ENCODE measurements around the gene TNS4.

- TF ChIP-seq CTCF (IDR thresholded peaks at IDR 0.05) (no peak), POLR2AphosphoS5 (IDR thresholded peaks at IDR 0.05) (peak in 2 of 4 donors; percentile 45 to 47), POLR2A (IDR thresholded peaks at IDR 0.05) (no peak)
Measured at GRCh38 chr17:40457964-40458791, 43.2 kb downstream of the TNS4 start.

Data from sigmoid colon (tissue), 4 donors.